HCT116 (cell line): ENCODE measurements around the gene RBM47. TPM values are rescaled to one million over a fixed set of nuclear protein-coding genes. Genes with fewer than 3 reads are reported as not detected.

ENCODE experiments used
- ATAC-seq: fragments of 200-7000 bp; cut with Tn5 transposase; 2 replicates; pipeline ENCODE4 v1.9.1; 2020; ENCODE audit warnings: mild to moderate bottlenecking, moderate library complexity
- BruUV-seq: library from RNA; stranded (reverse); fragments of 400-500 nt; replicated peaks from 2 replicates; lab custom pipeline; 2021; lab: Mats Ljungman, UMichigan
- CTCF ChIA-PET: fragments of 300-600 bp; sonication (Branson Sonifier 250); formaldehyde crosslinking; loops from one replicate; lab custom pipeline; 2021; ENCODE audit warnings: antibody characterized with exemption; lab: Charles Lee
- POLR2A ChIA-PET: fragments of 300-600, 350-600 bp; sonication (Branson Sonifier 250); formaldehyde crosslinking; loops from one replicate; lab custom pipeline; 2021; ENCODE audit warnings: antibody characterized with exemption; lab: Charles Lee
- RAD21 ChIA-PET, 2 experiments: fragments of 300-600 bp; sonication (Branson Sonifier 250); formaldehyde crosslinking; loops; one replicate each; lab custom pipeline; 2023; ENCODE audit warnings: low total read pairs in 2 of 2; ENCODE audit not compliant: uncharacterized antibody in 2 of 2, unreplicated experiment in 2 of 2, low non-redundant PET in 1 of 2; lab: Charles Lee
- DNase-seq: peaks from one replicate; pipeline ENCODE4 v3.0.0-alpha.2; 2010; ENCODE audit warnings: low read depth, low spot score
- H2AFZ ChIP-seq: fragments of 200-600 bp; shearing (Covaris generic), sonication (generic); 2 replicates; pipeline ENCODE4 v1.6.1; 2017; ENCODE audit warnings: low read depth, mixed run types, mixed read lengths, antibody characterized with exemption, low read length; ENCODE audit not compliant: poor library complexity, severe bottlenecking
- H3K27ac ChIP-seq: 2 replicates; pipeline ENCODE4 v1.5.1; 2012; ENCODE audit warnings: low read depth, low read length
- H3K27me3 ChIP-seq: fragments of 200-600 bp; sonication (generic); 2 replicates; pipeline ENCODE4 v1.6.1; 2016; ENCODE audit warnings: mixed run types, low read length, mixed read lengths; ENCODE audit not compliant: insufficient read depth
- H3K36me3 ChIP-seq, 2 experiments: fragments of 200-500 bp in 1 of 2; fragments of 200-600 bp in 1 of 2; sonication (Bioruptor generic) in 1 of 2; sonication (generic) in 1 of 2; 2 replicates each; pipeline versions ENCODE4 v1.5.1 to v1.6.1; 2014 to 2016; ENCODE audit warnings: low read length in 2 of 2, inconsistent platforms in 1 of 2, mixed read lengths in 1 of 2, mixed run types in 1 of 2; ENCODE audit not compliant: insufficient read depth in 2 of 2, control insufficient read depth in 1 of 2
- H3K4me1 ChIP-seq, 2 experiments: fragments of 200-600 bp in 1 of 2; sonication (generic) in 1 of 2; 2 replicates each; pipeline versions ENCODE4 v1.5.1 to v1.6.1; 2012 to 2017; ENCODE audit warnings: low read length in 2 of 2, inconsistent platforms in 1 of 2, mild to moderate bottlenecking in 1 of 2, mixed read lengths in 1 of 2, mixed run types in 1 of 2, moderate library complexity in 1 of 2; ENCODE audit not compliant: insufficient read depth in 2 of 2, control insufficient read depth in 1 of 2
- H3K4me2 ChIP-seq: fragments of 200-600 bp; sonication (generic); 2 replicates; pipeline ENCODE4 v1.6.1; 2017; ENCODE audit warnings: mixed run types, low read length, mixed read lengths
- H3K4me3 ChIP-seq, 2 experiments: fragments of 200-600 bp in 1 of 2; sonication (generic) in 1 of 2; replicated peaks in 1 of 2; 2 replicates each; pipeline ENCODE4 v1.5.1; 2011 to 2016; ENCODE audit warnings: low read length in 2 of 2, control low read depth in 1 of 2, low read depth in 1 of 2, mild to moderate bottlenecking in 1 of 2, mixed read lengths in 1 of 2, mixed run types in 1 of 2
- H3K79me2 ChIP-seq: fragments of 200-600 bp; sonication (generic); 2 replicates; pipeline ENCODE4 v1.6.1; 2017; ENCODE audit warnings: mild to moderate bottlenecking, mixed run types, low read length, moderate library complexity, mixed read lengths; ENCODE audit not compliant: insufficient read depth
- H3K9ac ChIP-seq: fragments of 200-600 bp; sonication (generic); 2 replicates; pipeline ENCODE4 v1.6.1; 2016; ENCODE audit warnings: low read length, mixed read lengths
- H3K9me2 ChIP-seq: fragments of 200-600 bp; sonication (generic), shearing (Covaris generic); 2 replicates; pipeline ENCODE4 v1.6.1; 2017; ENCODE audit warnings: mixed run types, mild to moderate bottlenecking, moderate library complexity; ENCODE audit not compliant: insufficient read depth
- H3K9me3 ChIP-seq, 2 experiments: fragments of 200-500 bp in 1 of 2; fragments of 200-600 bp in 1 of 2; sonication (Bioruptor generic) in 1 of 2; sonication (generic) in 1 of 2; 2 replicates each; pipeline ENCODE4 v1.6.1; 2014 to 2017; ENCODE audit warnings: low read length in 2 of 2, mixed read lengths in 2 of 2, inconsistent platforms in 1 of 2, low read depth in 1 of 2, mild to moderate bottlenecking in 1 of 2, mixed run types in 1 of 2, moderate library complexity in 1 of 2; ENCODE audit not compliant: control insufficient read depth in 1 of 2, insufficient read depth in 1 of 2
- H4K20me1 ChIP-seq: fragments of 200-600 bp; sonication (generic), shearing (Covaris generic); 2 replicates; pipeline ENCODE4 v1.6.1; 2017; ENCODE audit warnings: mixed run types, mild to moderate bottlenecking, moderate library complexity; ENCODE audit not compliant: insufficient read depth
- CEBPB ChIP-seq: IDR thresholded peaks from 2 replicates; pipeline ENCODE4 v1.6.1; 2012; ENCODE audit warnings: low read depth
- EGR1 ChIP-seq: IDR thresholded peaks from 2 replicates; pipeline ENCODE4 v1.6.1; 2012; ENCODE audit warnings: low read depth
- EZH2phosphoT487 ChIP-seq: fragments of 200-600 bp; IDR thresholded peaks from 2 replicates; pipeline ENCODE4 v1.6.1; 2018; ENCODE audit warnings: antibody characterized with exemption, borderline replicate concordance
- FOSL1 ChIP-seq: IDR thresholded peaks from 2 replicates; pipeline ENCODE4 v1.6.1; 2012; ENCODE audit warnings: low read depth
- JUND ChIP-seq: IDR thresholded peaks from 2 replicates; pipeline ENCODE4 v1.6.1; 2012
- MAX ChIP-seq: IDR thresholded peaks from 2 replicates; pipeline ENCODE4 v1.6.1; 2012
- RAD21 ChIP-seq: IDR thresholded peaks from 2 replicates; pipeline ENCODE4 v1.6.1; 2012; ENCODE audit warnings: low read depth, mild to moderate bottlenecking
- SIN3A ChIP-seq: IDR thresholded peaks from 2 replicates; pipeline ENCODE4 v1.6.1; 2012; ENCODE audit warnings: low read depth
- SRF ChIP-seq: IDR thresholded peaks from 2 replicates; pipeline ENCODE4 v1.6.1; 2012; ENCODE audit warnings: low read depth
- TCF7L2 ChIP-seq: IDR thresholded peaks from 2 replicates; pipeline ENCODE4 v1.7.0; 2011; ENCODE audit warnings: borderline replicate concordance, inconsistent platforms; ENCODE audit not compliant: insufficient read depth, insufficient read length; ENCODE audit errors: extremely low read depth
- YY1 ChIP-seq: IDR thresholded peaks from 2 replicates; pipeline ENCODE4 v1.6.1; 2011; ENCODE audit warnings: low read length, low read depth, moderate library complexity, mild to moderate bottlenecking; ENCODE audit not compliant: insufficient replicate concordance; ENCODE audit errors: extremely low read depth
- ZBTB33 ChIP-seq: IDR thresholded peaks from 2 replicates; pipeline ENCODE4 v1.6.1; 2011; ENCODE audit warnings: mild to moderate bottlenecking, low read length, moderate library complexity; ENCODE audit not compliant: insufficient replicate concordance; ENCODE audit errors: extremely low read depth
- ZNF274 ChIP-seq: fragments of 200-500 bp; sonication (Bioruptor generic); IDR thresholded peaks from 2 replicates; pipeline ENCODE4 v1.6.1; 2014; ENCODE audit warnings: mild to moderate bottlenecking, low read depth, low read length, inconsistent platforms
- intact Hi-C: fragments of 100-400 bp; cut with micrococcal nuclease; formaldehyde crosslinking; loops from 2 replicates; pipeline ENCODE4 v1.10.0; 2022
- total RNA-seq: library from RNA; stranded (reverse); gene quantifications from one replicate; pipeline ENCODE4 v1.2.1, GENCODE V29; 2021; ENCODE audit not compliant: unreplicated experiment
- TF ChIP-seq, protein P1 (sequence below): IDR thresholded peaks from 2 replicates; pipeline ENCODE4 v1.6.1; 2012; ENCODE audit warnings: low read depth

Gene RBM47
- total RNA-seq, 1 experiment from 2014 or later = 22.2 TPM

GRCh38 chr4:40500781-40501180, 128.9 kb downstream of the RBM47 start:
- Histone ChIP-seq H3K9me2 (no peaks in the 10 kb centered on the region), H3K9me3 (no peaks in the 10 kb centered on the region), H3K36me3 (no peaks in the 10 kb centered on the region), H3K4me3 (no peak overlapping the region), H3K79me2 (no peaks in the 10 kb centered on the region), H3K4me1 (peaks cover 0 to 14% of the 10 kb centered on the region in 2 experiments; a peak in 3 of 4 replicates), H2AFZ (no peak overlapping the region), H3K4me2 (no peak overlapping the region), H3K27me3 (no peaks in the 10 kb centered on the region), H3K27ac (no peak overlapping the region), H4K20me1 (no peaks in the 10 kb centered on the region), H3K9ac (no peak overlapping the region)
- POLR2A ChIA-PET = no interaction called here
- no peak for DNase-seq
- no peak for ATAC-seq
- intact Hi-C loops = no loop called here
- CTCF ChIA-PET = no interaction called here
- TF ChIP-seq YY1 (no peak), CEBPB (no peak), SIN3A (no peak), EGR1 (no peak), JUND (no peak), FOSL1 (no peak), ZNF274 (no peak), EZH2phosphoT487 (no peak), TCF7L2 (no peak), RAD21 (no peak), ZBTB33 (no peak), SRF (no peak), MAX (no peak)
- TF ChIP-seq, protein P1, sequence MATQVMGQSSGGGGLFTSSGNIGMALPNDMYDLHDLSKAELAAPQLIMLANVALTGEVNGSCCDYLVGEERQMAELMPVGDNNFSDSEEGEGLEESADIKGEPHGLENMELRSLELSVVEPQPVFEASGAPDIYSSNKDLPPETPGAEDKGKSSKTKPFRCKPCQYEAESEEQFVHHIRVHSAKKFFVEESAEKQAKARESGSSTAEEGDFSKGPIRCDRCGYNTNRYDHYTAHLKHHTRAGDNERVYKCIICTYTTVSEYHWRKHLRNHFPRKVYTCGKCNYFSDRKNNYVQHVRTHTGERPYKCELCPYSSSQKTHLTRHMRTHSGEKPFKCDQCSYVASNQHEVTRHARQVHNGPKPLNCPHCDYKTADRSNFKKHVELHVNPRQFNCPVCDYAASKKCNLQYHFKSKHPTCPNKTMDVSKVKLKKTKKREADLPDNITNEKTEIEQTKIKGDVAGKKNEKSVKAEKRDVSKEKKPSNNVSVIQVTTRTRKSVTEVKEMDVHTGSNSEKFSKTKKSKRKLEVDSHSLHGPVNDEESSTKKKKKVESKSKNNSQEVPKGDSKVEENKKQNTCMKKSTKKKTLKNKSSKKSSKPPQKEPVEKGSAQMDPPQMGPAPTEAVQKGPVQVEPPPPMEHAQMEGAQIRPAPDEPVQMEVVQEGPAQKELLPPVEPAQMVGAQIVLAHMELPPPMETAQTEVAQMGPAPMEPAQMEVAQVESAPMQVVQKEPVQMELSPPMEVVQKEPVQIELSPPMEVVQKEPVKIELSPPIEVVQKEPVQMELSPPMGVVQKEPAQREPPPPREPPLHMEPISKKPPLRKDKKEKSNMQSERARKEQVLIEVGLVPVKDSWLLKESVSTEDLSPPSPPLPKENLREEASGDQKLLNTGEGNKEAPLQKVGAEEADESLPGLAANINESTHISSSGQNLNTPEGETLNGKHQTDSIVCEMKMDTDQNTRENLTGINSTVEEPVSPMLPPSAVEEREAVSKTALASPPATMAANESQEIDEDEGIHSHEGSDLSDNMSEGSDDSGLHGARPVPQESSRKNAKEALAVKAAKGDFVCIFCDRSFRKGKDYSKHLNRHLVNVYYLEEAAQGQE = no peak
- RAD21 ChIA-PET = no interaction called here
- BruUV-seq = no TSS peak
